HG03159 (cell line): ENCODE results near the gene RASGRP2.
A peak's percentile ranks its signal among the peaks of the same experiment; 100 is the strongest.

Experiments
- ATAC-seq: cut with Tn5 transposase; IDR thresholded peaks from one replicate; pipeline ENCODE4 v1.9.1; 2021; ENCODE audit warnings: mild to moderate bottlenecking, moderate library complexity; ENCODE audit not compliant: unreplicated experiment

RASGRP2 gene

GRCh38 chr11:64698427-64698826 lies 45.5 kb downstream of the RASGRP2 start:
- ATAC-seq = no peak

- ATAC-seq = no peak
Observed at GRCh38 chr11:64697663-64698375, 46.1 kb downstream of the RASGRP2 start.

GRCh38 chr11:64696045-64696444 lies 47.9 kb downstream of the RASGRP2 start:
- ATAC-seq = no peak

- ATAC-seq = no peak
Observed at GRCh38 chr11:64695548-64695947, 48.4 kb downstream of the RASGRP2 start.

GRCh38 chr11:64694821-64695365 lies 49.0 kb downstream of the RASGRP2 start:
- no peak for ATAC-seq

GRCh38 chr11:64694026-64694755 lies 49.8 kb downstream of the RASGRP2 start:
- ATAC-seq = no peak

GRCh38 chr11:64692764-64693331 lies 51.1 kb downstream of the RASGRP2 start:
- no peak for ATAC-seq

- ATAC-seq = no peak
Observed at GRCh38 chr11:64691543-64691942, 52.4 kb downstream of the RASGRP2 start.

- ATAC-seq = no peak
Observed at GRCh38 chr11:64690235-64690634, 53.7 kb downstream of the RASGRP2 start.

GRCh38 chr11:64688534-64688982 lies 55.4 kb downstream of the RASGRP2 start:
- peak; percentile 80 for ATAC-seq

- ATAC-seq = no peak
Observed at GRCh38 chr11:64687643-64688533, 56.1 kb downstream of the RASGRP2 start.

GRCh38 chr11:64687204-64687603 lies 56.7 kb downstream of the RASGRP2 start:
- no peak for ATAC-seq

- ATAC-seq = no peak
Observed at GRCh38 chr11:64686466-64687170, 57.3 kb downstream of the RASGRP2 start.

GRCh38 chr11:64685536-64685935 lies 58.4 kb downstream of the RASGRP2 start:
- ATAC-seq = no peak

GRCh38 chr11:64684357-64684756 lies 59.6 kb downstream of the RASGRP2 start:
- ATAC-seq = no peak

- ATAC-seq = no peak
Observed at GRCh38 chr11:64681171-64681570, 62.8 kb downstream of the RASGRP2 start.

- no peak for ATAC-seq
Observed at GRCh38 chr11:64679846-64680245, 64.1 kb downstream of the RASGRP2 start.

GRCh38 chr11:64677441-64678023 lies 66.4 kb downstream of the RASGRP2 start:
- no peak for ATAC-seq
